ENCODE data around the gene PCDHA8. TPM values are rescaled to one million over a fixed set of nuclear protein-coding genes. Genes with fewer than 3 reads are reported as not detected.
"Not testable (repeated sequence)": the region's sequence is repeated elsewhere in the genome, so short reads cannot be mapped to it uniquely, and the experiment has no call there.

The PCDHA8 gene
- total RNA-seq, 1 donor = under 0.01 TPM

DNA sequence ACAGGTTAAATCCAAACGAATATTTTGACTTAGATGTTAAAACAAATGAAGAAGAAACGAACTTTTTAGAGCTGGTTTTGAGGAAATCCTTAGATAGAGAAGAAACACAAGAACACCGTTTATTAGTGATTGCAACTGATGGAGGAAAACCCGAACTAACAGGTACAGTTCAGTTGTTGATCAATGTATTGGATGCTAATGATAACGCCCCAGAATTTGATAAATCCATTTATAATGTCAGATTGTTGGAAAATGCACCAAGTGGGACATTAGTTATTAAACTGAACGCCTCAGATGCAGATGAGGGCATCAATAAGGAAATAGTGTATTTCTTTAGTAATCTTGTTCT is 18.7 kb upstream of the PCDHA8 start:
- H3K4me3 ChIP-seq (ENCODE audit: low read depth, low read length) = no peak overlapping the region
- TF ChIP-seq CTCF (IDR thresholded peaks at IDR 0.05; ENCODE audit: insufficient read depth, low read depth, low read length) = no peak
- DNase-seq (ENCODE audit: low read depth) = no peak

GRCh38 chr5:140822969-140823368 is 18.0 kb upstream of the PCDHA8 start:
- not testable (repeated sequence) for H3K4me3 ChIP-seq (ENCODE audit: low read depth, low read length); DNase-seq (ENCODE audit: low read depth)

DNA sequence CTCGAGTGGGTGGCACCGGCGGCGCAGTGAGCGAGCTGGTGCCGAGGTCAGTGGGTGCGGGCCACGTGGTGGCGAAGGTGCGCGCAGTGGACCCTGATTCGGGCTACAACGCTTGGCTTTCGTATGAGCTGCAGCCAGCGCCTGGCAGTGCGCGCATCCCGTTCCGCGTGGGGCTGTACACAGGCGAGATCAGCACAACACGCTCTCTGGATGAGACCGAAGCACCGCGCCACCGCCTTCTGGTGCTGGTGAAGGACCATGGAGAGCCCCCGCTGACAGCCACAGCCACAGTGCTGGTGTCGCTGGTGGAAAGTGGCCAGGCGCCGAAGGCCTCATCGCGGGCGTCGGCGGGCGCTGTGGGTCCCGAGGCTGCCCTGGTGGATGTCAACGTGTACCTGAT is 17.5 kb upstream of the PCDHA8 start:
- DNase-seq (ENCODE audit: low read depth) = no peak
- no peak for TF ChIP-seq CTCF (IDR thresholded peaks at IDR 0.05; ENCODE audit: insufficient read depth, low read depth, low read length)
- no peak overlapping the region for H3K4me3 ChIP-seq (ENCODE audit: low read depth, low read length)

GRCh38 chr5:140827704-140828361 is 13.2 kb upstream of the PCDHA8 start, which contains the start of gene PCDHA6:
TSS of gene PCDHA6 (plus strand) at chr5:140827960. CDS start at chr5:140828092, 132 bp downstream.
- no peak for DNase-seq (ENCODE audit: low read depth)
- no peak within 1 kb of the TSS for H3K4me3 ChIP-seq (ENCODE audit: low read depth, low read length)
- peak; percentile 24 for TF ChIP-seq CTCF (IDR thresholded peaks at IDR 0.05; ENCODE audit: insufficient read depth, low read depth, low read length)

DNA sequence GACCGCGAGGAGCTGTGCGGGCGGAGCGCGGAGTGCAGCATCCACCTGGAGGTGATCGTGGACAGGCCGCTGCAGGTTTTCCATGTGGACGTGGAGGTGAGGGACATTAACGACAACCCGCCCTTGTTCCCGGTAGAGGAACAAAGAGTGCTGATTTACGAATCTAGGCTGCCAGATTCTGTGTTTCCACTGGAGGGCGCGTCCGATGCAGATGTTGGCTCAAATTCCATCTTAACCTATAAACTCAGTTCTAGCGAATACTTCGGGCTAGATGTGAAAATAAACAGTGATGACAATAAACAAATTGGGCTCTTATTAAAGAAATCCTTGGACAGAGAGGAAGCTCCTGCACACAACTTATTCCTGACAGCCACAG is 12.6 kb upstream of the PCDHA8 start:
- TF ChIP-seq CTCF (IDR thresholded peaks at IDR 0.05; ENCODE audit: insufficient read depth, low read depth, low read length) = no peak
- no peak overlapping the region for H3K4me3 ChIP-seq (ENCODE audit: low read depth, low read length)
- no peak for DNase-seq (ENCODE audit: low read depth)

DNA sequence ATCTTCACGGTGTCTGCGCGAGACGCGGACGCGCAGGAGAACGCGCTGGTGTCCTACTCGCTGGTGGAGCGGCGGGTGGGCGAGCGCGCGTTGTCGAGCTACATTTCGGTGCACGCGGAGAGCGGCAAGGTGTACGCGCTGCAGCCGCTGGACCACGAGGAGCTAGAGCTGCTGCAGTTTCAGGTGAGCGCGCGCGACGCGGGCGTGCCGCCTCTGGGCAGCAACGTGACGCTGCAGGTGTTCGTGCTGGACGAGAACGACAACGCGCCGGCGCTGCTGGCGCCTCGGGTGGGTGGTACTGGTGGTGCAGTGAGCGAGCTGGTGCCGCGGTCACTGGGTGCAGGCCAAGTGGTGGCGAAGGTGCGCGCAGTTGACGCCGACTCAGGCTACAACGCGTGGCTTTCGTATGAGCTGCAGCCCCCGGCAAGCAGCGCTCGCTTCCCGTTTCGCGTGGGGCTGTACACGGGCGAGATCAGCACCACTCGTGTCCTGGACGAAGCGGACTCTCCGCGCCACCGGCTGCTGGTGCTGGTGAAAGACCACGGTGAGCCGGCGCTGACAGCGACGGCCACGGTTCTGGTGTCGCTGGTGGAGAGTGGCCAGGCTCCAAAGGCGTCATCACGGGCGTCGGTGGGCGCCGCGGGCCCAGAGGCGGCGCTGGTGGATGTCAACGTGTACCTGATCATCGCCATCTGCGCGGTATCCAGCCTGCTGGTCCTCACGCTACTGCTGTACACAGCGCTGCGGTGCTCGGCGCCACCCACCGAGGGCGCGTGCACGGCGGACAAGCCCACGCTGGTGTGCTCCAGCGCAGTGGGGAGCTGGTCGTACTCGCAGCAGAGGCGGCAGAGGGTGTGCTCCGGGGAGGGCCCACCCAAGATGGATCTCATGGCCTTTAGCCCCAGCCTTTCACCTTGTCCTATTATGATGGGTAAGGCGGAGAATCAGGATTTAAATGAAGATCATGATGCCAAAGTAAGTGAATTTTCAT is 11.2 kb upstream of the PCDHA8 start:
- H3K4me3 ChIP-seq (ENCODE audit: low read depth, low read length); DNase-seq (ENCODE audit: low read depth): not testable (repeated sequence)

DNA sequence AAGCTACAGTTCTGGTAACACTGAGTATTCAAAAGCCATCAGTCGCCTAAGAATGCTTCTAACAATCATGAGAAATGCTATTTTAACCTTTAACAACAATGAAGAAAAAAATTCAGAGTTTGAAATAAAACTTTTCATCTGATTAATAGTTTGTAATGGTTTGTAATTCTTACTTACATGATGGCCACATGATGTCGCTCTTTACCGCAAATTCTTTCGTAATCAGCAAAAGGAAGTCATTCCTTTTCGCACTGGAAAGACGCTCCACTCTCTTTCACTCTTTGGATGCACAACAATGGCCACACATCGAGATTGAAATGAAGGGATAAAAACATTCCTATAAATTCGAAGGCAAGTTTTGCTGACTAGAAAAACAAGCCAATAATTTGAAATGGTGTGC is 7.0 kb upstream of the PCDHA8 start, which contains the start of gene PCDHA7:
Gene PCDHA7, plus strand, starts transcription at position 277 of the 400 bp plus-strand sequence. Its CDS starts 115 bp downstream, at position 392.
- peak within 1 kb of the TSS; percentile 33 for H3K4me3 ChIP-seq (ENCODE audit: low read depth, low read length)
- peak; percentile 18 for DNase-seq (ENCODE audit: low read depth)
- no peak for TF ChIP-seq CTCF (IDR thresholded peaks at IDR 0.05; ENCODE audit: insufficient read depth, low read depth, low read length)

DNA sequence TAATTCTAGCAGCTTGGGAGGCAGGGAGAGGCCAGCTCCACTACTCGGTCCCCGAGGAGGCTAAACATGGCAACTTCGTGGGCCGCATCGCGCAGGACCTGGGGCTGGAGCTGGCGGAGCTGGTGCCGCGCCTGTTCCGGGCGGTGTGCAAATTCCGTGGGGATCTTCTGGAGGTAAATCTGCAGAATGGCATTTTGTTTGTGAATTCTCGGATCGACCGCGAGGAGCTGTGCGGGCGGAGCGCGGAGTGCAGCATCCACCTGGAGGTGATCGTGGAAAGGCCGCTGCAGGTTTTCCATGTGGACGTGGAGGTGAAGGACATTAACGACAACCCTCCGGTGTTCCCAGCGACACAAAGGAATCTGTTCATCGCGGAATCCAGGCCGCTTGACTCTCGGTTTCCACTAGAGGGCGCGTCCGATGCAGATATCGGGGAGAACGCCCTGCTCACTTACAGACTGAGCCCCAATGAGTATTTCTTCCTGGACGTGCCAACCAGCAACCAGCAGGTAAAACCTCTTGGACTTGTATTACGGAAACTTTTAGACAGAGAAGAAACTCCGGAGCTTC is 6.5 kb upstream of the PCDHA8 start:
- H3K4me3 ChIP-seq (ENCODE audit: low read depth, low read length) = peak overlapping the region; percentile 33

More for the DNA sequence above, 6.5 kb upstream of the PCDHA8 start:
- DNase-seq (ENCODE audit: low read depth) = not testable (repeated sequence)

All from fibroblast of villous mesenchyme (primary cell).